COLO668 (cell line): Measurements from ENCODE around the gene RNU5D-1.

ENCODE experiments used
- DNase-seq: peaks from one replicate; lab custom pipeline; 2025; ENCODE audit not compliant: unreplicated experiment; lab: John Stamatoyannopoulos, UW

Gene RNU5D-1

GRCh38 chr1:44733365-44733764 lies 2.4 kb upstream of the RNU5D-1 start:
- no peak for DNase-seq

- DNase-seq = no peak
Observed at GRCh38 chr1:44724955-44725698, 5.8 kb downstream of the RNU5D-1 start.

- no peak for DNase-seq
Observed at GRCh38 chr1:44724296-44724954, 6.5 kb downstream of the RNU5D-1 start.

- no peak for DNase-seq
Observed at GRCh38 chr1:44723496-44724295, 7.3 kb downstream of the RNU5D-1 start.

- no peak for DNase-seq
Observed at GRCh38 chr1:44723064-44723463, 7.9 kb downstream of the RNU5D-1 start.

- peak; percentile 88 for DNase-seq
Observed at GRCh38 chr1:44721485-44722361, 9.2 kb downstream of the RNU5D-1 start.

GRCh38 chr1:44720281-44720680 lies 10.7 kb downstream of the RNU5D-1 start:
- DNase-seq = no peak

GRCh38 chr1:44719318-44719717 lies 11.7 kb downstream of the RNU5D-1 start:
- DNase-seq = no peak

- DNase-seq = no peak
Observed at GRCh38 chr1:44718091-44718490, 12.9 kb downstream of the RNU5D-1 start.

- no peak for DNase-seq
Observed at GRCh38 chr1:44717653-44718052, 13.3 kb downstream of the RNU5D-1 start.

- DNase-seq = no peak
Observed at GRCh38 chr1:44717156-44717555, 13.8 kb downstream of the RNU5D-1 start.

GRCh38 chr1:44714944-44715571 lies 15.9 kb downstream of the RNU5D-1 start:
- peak; percentile 83 for DNase-seq

- DNase-seq = no peak
Observed at GRCh38 chr1:44714532-44714931, 16.4 kb downstream of the RNU5D-1 start.

GRCh38 chr1:44713321-44713781 lies 17.6 kb downstream of the RNU5D-1 start:
- DNase-seq = peak; percentile 91

GRCh38 chr1:44707959-44708831 lies 22.8 kb downstream of the RNU5D-1 start:
- DNase-seq = no peak

GRCh38 chr1:44707112-44707881 lies 23.7 kb downstream of the RNU5D-1 start:
- no peak for DNase-seq

GRCh38 chr1:44705938-44706337 lies 25.0 kb downstream of the RNU5D-1 start:
- no peak for DNase-seq

- DNase-seq = no peak
Observed at GRCh38 chr1:44705470-44705869, 25.5 kb downstream of the RNU5D-1 start.
